Fibroblast of peridontal ligament (primary cell): Measurements from ENCODE around the gene MRPL14.
"Not testable (repeated sequence)": the region's sequence is repeated elsewhere in the genome, so short reads cannot be mapped to it uniquely, and the experiment has no call there.

ENCODE experiments used
- DNase-seq: peaks from one replicate; pipeline ENCODE4 v3.0.0-alpha.2; 2010; ENCODE audit errors: extremely low read depth

The MRPL14 gene

DNA sequence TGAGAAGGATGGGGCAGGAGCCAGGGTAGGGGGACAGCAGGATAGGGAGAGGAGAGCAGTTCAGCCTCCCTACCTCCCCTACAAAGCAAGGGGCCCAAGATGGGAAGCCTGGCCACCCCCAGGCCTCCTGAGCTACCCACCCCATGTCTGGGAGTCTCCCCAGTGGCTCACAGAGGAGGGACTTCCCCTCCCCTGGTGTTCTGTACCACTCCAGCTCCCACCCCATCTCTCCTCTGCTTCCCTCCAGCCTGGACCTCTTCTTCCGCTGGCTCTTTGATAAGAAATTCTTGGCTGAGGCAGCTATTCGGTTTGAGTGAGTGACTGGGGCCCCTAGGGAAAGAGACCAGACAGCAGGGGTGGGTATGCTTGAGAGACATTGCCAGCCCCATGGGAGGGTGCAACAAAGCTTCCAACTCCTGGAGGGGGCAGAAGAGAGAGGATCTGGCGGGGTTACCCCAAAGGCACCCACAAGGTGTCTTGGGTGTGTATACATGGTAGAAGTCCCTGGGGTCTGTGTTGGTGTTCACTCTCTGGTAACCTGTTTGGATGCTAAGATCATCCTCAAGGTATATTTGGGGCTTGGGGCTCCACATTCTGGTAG lies 23.2 kb upstream of the MRPL14 start:
- DNase-seq, result no peak

DNA sequence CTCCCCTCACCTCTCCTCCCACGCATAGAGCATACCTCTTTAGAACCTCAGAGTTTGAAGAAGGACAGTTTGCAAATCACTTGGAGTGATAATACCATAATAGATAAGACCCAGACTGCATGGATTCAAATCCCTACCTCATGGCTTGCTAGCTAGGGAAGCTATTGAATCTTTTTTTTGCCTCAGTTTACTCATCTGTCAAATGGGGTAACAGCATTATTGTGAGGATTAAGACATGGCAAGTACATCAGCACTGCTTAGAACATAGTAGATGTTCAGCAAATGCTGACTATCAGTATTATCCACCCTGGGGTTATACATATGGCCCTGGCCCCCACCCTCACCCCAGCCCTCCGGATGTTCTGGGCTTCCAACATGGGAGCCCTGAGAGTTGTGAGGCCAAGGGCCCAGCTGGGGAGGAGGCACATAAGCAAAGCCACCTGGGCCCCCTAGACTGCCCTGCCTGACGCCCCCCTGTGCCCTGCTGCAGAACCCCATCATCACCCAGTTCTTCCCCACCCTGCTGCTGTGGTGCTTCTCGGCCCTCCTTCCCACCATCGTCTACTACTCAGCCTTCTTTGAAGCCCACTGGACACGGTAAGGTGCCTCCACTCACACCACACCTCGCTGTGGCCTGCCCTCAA lies 22.2 kb upstream of the MRPL14 start:
- no peak for DNase-seq

DNA sequence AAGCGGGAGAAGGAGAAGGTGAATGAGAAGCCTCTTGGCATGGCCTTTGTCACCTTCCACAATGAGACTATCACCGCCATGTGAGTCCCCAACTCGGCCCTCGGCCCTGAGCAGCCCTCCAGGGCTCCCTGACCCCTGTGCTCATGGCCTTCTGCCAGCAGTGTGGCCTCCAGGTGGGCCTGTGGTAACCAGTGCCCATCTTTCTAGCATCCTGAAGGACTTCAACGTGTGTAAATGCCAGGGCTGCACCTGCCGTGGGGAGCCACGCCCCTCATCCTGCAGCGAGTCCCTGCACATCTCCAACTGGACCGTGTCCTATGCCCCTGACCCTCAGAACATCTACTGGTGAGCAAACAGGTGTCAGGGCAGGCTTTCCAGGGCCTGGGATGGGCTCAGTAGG lies 21.1 kb upstream of the MRPL14 start:
- DNase-seq, result no peak

DNA sequence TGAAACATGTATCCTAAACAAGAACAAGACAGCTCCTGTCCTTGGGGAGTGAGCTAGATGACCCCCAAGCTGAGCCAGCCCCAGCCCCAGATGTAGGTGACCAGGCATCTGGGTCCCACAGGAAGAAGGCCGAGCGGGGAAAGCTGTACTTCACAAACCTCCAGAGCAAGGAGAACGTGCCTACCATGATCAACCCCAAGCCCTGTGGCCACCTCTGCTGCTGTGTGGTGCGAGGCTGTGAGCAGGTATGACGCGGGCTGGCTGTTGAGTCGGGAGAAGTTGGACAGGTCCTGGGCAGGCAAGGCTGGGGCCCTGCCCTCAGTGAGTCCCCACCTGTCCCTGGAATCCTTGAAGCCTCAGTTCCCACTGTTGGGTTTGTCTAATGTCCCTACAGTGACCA lies 20.0 kb upstream of the MRPL14 start:
- DNase-seq, result no peak

DNA sequence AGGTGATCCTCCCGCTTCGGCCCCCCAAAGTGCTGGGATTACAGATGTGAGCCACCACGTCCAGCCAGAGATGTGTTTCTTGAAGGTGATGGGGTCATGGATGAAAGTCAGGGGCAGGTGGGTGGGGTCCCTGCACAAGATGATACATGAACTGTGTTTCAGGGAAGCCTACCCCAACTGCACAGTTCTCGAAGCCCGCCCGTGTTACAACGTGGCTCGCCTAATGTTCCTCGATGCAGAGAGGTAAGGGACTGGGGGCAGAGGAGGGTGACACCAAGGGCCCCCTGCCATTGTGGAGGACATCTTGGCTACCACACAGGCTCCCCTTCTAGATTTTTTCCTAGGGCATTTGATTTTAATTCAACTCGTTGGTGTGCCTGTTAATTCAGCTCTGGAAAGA lies 19.4 kb upstream of the MRPL14 start:
- DNase-seq, result no peak

DNA sequence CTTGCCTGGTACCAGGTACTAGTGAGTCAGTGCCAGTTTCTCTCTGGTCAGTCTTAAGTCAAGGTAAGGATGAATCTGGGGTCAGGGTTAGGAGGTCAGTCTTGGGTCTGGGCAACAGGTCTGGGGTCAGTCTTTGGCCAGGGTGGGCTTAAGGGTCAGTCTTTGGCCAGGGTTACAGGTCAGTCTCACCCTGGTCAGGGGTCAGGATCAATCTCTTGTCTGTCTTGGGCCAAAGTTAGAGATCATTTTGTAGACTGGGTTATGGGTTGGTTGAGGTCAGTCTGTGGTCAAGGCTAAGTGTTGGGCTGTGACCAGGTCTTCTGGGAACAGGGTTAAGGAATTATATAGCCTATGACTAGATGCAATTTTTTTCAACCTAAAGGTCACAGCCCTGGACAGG lies 18.6 kb upstream of the MRPL14 start:
- no peak for DNase-seq

DNA sequence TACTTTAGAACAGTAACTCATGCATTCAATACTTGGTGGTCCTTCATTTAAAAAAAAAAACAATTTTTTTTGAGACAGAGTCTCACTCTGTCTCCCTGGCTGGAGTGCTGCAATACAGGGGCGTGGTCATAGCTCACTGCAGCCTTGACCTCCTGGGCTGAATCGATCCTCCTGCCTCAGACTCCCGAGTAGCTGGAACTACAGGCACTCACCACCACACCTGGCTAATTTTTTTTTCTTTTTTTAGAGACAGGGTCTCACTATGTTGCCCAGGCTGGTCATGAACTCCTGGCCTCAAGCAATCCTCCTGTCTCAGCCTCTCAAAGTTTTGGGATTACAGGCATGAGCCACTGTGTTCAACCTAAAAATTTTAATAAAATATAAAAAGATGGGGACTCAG lies 17.3 kb upstream of the MRPL14 start:
- not testable (repeated sequence) for DNase-seq

DNA sequence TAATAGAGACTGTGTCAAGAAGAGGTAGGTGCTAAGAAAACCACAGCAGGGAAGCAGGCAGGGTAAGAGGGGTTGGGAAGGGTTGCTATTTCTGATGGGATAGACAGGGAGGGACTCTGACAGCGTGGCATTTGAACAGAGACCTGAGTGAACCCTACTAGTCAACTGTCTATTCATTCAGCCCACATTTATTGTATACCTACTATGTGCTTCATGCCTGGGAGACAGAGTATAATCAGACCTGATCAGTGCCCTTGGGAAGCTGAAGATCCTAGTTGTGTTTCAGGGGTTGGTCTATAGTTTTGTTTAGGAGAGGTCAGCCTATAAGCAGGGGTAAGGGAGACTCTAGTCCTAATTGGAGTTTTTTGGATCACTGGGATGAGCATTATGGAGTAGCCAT lies 16.5 kb upstream of the MRPL14 start:
- DNase-seq, result no peak

DNA sequence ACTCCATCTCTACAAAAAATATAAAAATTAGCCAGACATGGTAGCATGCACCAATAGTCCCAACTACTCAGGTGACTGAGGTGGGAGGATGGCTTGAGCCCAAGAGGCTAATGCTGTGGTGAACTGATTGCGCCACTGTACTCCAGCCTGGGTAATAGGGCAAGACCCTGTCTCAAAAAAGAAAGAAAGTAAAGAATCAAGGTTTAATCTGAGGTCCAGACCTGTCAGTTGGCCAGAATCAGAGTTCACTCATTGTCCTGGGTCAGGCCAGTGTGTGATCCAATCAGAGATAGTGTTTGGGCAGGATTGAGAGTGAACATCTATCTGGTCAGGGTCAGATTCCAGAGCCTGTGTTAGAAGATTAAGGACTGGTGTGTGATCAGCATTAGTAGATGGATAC lies 15.6 kb upstream of the MRPL14 start:
- DNase-seq, result no peak

DNA sequence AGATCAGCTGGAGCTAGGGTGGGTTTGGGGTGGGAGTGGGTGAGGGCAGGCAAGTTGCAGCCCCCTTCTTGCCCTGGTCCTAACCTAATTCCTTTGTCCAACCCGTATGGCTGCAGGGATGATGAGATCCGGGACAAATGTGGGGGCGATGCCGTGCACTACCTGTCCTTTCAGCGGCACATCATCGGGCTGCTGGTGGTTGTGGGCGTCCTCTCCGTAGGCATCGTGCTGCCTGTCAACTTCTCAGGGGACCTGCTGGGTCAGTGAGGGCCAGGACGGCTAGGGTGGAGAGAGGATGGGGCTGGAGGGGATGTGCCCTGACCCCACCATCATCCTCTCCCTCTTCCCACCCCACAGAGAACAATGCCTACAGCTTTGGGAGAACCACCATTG lies 12.1 kb upstream of the MRPL14 start:
- no peak for DNase-seq

DNA sequence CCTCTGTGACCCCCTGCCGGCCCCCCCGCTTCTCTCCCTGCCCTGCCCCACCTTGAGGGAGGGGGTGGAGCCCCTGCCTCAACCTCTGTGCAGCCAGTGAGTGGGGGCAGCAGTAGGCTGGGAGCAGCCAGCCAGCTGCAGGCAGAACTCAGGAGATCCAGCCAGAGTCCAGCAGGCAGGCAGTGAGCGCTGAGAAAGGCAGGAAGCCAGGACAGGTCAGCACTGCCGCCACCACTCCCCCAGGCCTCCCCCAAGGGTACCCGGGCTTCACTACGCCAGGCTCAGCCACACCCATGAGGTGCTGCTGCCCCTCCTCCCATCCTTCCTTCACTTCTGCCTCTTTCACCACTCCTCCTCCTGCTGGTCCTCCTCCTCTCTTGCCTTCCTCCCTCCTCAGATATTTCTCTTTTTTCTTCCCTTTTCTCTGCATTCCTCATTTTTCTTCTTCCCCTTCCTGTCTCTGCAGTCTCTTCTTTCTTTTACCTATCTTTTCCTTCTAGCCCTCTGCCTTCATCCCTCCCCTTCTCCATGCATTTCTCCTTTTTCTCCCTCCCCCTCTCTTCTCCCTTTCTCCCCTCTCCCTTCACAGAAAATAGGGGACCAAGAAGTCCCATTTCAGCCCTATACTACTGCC lies 11.6 kb upstream of the MRPL14 start:
- DNase-seq, result no peak

DNA sequence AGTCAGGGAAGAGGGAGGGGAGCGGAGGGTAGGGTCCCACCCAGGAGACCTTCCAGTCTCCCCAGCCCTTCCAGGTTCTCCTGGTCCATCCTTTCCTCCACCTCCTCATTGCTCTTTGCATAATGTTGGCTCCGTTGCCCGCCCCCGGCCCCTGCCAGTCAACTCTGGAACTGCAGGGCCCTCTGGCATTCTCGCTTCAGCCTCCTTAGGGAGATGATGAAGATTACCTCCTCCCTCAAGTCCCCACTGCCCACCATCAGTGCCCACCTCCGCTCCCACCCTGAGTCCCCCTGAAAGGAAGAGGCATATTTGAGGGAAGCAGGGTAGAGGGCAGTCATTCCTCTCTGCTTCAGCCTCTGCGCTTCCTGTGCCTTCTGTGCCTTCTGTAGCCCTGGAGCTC lies 8.6 kb upstream of the MRPL14 start:
- no peak for DNase-seq

DNA sequence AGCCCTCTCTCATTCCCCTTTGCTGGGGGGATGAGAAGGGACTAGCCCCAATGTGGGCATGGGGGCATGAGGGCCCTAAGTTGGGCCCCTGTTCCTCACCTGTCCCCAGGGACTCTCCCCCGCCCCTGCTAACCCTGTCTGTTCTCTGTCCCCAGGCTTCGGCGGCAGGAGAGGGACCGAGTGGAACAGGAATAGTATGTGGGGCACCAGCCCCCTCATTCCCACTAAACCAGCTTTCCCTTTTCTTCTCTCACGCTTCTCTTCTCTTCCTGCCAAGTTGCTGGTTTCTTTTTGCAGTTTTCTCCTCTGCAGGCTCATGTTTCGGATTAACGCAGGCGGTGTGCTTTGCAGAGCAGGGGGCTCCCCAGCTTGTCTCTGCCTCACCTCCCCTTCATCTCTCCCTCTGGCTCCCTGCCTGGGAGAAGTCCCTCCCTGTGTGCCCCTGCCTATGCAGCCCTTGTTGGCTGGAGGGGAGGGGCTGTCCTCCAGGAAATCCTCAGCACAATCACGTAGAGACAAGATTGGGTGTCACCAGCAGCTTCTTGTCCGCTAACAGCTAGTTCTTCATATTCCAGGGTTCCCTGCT lies 8.0 kb upstream of the MRPL14 start:
- no peak for DNase-seq

DNA sequence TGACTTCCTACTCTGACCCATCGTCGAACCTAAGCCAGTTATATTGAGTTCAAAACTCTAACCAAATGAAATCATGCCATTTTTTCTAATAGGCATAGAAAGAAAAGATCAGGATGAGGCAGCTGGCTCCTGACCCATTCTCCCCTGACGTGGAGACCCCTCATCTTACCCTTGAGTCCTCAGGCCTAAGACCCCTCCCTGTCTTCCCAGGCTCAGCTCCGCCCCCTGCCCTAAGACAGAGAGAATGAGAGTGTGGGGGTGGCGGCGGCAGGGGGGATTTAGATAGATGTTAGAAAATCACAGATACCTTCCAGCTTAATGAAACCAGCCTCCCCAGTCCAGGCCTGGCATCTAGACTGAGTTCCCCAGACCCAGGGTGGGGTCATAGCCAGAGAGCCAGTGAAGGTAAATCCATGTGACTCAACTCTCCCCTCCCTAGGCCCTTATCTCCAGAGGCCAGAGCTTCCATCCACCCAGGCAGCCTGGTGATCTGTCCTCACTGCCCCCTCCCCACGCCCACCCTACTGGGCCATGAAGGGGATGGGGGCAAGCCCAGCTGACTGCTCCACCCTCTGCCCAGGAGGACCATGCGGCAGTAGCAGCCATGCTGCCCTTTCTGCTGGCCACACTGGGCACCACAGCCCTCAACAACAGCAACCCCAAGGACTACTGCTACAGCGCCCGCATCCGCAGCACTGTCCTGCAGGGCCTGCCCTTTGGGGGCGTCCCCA lies 6.9 kb upstream of the MRPL14 start:
- no peak for DNase-seq

DNA sequence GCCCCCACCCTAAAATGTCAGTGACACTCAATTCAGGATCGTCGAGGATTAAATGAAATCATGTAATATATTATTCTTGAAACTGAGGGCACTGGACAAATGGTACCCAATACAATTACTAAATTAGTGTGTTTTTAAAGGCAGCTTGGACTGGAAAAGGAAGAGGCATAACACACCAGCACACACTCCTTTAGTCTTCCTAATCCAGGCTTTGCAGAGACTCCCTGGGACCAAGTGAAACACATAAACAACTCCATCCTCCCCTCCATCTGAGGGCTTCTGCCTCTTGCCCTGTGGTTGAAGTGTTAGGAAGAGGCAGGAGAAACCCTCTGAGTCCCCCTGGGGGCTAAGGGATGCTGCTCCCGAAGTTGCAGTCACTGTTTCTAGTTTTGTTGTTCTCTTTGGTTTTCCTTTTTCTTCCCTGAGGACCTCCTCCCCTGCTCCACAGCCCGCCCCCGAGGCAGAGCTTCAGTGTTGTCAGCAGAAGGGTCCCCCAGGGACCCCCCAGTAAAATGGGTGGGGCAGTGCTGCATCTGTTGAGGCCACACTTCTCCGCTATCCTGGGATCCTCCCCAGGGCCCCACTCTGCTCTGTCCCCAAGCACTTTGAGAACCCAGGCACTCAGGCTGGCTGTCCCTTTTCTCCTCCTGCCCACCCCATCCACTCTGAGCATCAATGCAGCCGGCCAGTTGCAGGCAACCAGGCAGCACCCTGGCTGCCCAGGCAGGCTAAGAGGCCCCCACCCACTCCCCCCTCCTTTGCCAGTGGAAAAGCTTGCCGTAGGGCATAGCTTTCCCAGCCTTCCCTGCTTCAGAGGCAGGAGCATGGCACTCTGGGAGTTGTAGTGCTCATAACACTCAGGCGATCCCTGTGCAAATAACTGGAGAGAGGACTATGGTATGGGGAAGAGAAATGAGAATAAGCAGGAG lies 6.0 kb upstream of the MRPL14 start:
- peak; percentile 52 for DNase-seq

DNA sequence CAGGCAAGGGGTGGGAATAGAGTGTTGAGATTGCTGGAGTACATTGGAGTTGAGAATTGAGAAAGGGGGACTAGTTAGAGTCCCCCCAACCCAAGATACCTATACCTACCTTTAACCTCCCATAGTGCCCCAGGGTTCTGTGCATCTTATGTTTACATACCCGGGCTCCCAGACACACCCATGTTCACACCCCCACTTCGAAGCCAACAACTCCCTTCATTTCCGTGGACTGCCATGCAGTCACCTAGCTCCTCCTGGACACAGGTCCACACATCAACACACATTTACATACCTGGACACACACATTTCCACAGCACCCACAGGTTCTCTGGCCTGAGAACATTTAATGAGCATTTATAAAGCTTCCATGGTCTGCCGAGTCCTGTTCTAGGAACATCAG lies 5.2 kb upstream of the MRPL14 start:
- DNase-seq, result no peak

DNA sequence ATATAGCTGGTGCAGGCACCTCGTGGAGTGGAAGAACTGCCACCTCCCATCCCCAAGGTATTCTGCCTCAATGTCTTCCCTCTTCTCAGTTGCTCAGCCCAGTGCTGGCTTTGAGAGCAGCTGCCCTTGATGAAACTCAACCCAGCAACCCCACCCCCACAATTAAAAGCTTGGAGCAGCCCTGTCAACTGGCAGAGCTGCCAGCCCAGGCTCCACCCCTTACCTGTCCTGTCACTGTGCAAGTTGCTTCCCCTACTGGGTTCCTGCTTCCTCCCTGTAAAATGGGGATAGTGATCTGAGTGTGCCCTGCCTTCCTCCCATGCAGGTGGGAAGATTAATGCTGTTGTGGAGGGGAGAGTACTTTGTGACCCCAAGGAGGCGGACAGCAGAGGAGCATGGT lies 4.6 kb upstream of the MRPL14 start:
- DNase-seq, result no peak

DNA sequence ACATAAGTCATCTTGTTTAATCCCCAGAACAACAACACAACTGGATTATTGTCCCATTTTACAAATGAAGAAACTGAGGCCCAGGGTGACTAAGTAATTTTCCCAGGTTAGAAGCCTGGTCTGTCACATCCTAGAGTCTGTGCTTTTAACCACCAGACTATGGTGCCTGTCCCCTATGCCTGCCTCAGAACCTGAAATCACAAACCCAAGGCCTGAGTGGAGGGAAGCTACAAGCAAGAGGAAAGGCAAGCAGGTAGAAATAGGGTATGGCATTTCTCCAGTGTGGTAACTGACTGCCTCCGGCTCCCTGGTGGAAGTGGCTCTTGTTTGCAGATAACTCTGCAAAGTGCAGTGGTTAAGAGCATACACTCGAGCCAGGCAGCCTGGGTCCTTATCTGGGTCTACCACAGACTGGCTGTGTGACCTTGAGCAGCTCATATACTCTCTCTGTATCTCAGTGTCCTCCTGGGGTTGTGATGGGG lies 2.6 kb upstream of the MRPL14 start:
- no peak for DNase-seq

DNA sequence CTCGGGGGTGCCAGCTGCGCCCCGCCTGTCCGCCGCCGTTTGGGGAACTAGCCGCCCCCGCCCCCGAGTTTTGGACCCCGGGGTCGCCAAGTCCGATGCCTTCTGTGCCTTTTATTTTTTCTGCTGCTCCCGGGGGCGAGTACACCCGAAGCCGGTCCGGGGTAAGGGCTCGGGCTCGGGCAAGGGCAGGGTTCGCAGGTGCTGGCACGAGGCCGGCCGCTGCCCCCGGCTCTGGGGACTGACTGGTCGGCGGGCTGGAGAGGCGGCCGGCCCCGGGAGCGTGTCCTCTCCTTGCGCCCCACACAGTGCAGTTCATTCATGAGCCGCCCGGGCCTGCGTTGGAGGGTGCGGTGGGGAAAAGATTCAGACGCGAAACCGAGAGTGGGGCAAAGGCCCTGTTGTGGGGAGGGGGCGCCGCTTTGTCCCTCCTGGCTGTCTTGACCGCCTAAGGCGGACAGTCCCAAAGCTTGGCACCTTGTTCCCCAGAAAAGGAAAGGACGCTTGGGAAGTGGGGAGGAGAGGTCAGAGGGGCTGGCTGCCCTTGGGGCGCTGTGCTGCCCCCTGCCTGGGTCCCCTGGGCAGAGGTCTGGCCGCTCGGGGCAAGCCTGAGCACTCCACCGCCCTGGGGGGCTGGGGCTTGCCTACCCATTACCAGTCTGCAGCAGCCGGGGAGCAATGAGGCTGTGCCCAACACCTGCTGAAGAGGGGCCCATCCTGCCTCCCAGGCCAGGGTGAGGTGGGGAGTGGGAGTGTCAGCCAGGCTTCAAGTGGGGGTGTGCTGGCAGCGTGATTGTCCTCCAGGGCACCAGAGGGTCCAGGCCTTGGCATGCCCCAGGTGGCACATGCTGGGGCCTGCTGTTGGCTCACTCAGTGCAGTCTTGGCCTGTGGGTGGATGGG lies 1.0 kb upstream of the MRPL14 start:
- no peak for DNase-seq
